OCI-LY1 (cell line): ENCODE results near the gene ABRAXAS1.

Source experiments
- CTCF ChIP-seq: fragments of 200-600 bp; sonication (generic), shearing (Covaris generic); IDR thresholded peaks from 2 replicates; pipeline ENCODE4 v1.5.1; 2017; ENCODE audit warnings: mild to moderate bottlenecking, antibody characterized with exemption, low read length, moderate library complexity, mixed read lengths
- EZH2 ChIP-seq: fragments of 200-600 bp; sonication (generic), shearing (Covaris generic); IDR thresholded peaks from 2 replicates; pipeline ENCODE4 v1.8.0; 2017; ENCODE audit warnings: borderline replicate concordance, mixed run types, mild to moderate bottlenecking, antibody characterized with exemption, low read length, moderate library complexity, mixed read lengths

DNA sequence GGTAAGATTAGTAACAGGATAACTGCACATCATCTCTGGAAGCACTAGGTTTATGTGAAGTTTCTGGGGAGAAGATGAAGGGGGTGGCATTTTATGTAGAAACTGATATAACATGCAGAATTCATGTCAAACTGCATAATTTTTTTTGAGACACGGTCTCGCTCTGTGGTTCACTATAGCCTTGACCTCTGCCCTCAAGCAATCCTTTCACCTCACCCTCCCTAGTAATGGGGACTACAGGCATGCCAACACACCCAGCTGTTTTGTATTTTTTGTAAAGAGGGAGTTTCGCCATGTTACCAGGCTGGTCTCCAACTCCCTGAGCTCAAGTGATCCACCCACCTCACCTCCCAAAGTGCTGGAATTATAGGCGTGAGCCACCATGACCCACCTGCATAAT lies 11.5 kb downstream of the ABRAXAS1 start:
- no peak for TF ChIP-seq CTCF
- no peak for TF ChIP-seq EZH2
